Ovary (tissue), 3 donors: Measurements from ENCODE around the gene TUBGCP4.

Source experiments
- POLR2A ChIP-seq: fragments of 450-650 bp; IDR thresholded peaks from one replicate; pipeline ENCODE4 v1.6.1; 2017; ENCODE audit warnings: antibody characterized with exemption, mild to moderate bottlenecking, moderate library complexity
- TF ChIP-seq, protein P1 (sequence below), 3 donors: fragments of 450-650 bp in 2 of 3; fragments of 200-600 bp in 1 of 3; IDR thresholded peaks; one replicate each; pipeline versions ENCODE4 v1.5.1 to v1.8.0; 2016 to 2022; ENCODE audit warnings: antibody characterized with exemption in 3 of 3, mild to moderate bottlenecking in 1 of 3
- donor health status: DM: no; HTN: no; CAD: no.

DNA sequence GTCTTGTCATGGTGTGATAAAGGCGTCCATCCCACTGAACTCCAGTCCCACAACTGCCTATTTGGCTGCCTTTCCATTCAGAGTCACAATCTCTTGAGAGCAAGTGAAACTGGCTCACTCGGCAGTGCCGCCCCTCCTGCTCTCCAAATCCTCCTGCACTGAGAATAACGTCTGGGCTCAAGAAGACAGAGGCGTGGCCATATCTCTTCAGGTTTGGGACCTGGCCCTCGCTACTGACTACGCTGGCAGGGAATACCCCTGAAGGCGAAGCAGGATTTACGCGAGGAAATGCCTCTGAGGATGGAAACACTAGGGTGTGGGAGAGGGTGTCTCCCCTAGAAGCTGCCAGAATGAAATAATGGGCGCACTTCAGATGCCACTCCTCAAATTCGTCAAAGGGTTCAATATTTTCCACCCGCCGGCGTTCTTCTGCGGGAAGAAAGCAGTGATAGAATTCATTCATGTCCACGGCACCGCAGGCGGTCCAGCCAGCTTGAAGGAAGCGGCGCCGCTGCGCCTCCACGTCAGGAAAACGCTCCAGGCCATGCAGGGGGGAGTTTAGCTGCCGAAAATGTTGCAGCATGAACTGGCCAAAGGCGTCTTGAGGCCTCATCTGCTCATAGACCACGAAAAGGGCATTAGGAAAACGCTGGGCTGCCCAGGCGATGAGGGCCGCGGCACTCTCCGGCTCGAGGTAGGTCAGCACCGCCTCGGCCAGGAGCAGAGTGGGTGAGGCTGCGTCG, 41.5 kb upstream of the TUBGCP4 start:
- TF ChIP-seq, protein P1, sequence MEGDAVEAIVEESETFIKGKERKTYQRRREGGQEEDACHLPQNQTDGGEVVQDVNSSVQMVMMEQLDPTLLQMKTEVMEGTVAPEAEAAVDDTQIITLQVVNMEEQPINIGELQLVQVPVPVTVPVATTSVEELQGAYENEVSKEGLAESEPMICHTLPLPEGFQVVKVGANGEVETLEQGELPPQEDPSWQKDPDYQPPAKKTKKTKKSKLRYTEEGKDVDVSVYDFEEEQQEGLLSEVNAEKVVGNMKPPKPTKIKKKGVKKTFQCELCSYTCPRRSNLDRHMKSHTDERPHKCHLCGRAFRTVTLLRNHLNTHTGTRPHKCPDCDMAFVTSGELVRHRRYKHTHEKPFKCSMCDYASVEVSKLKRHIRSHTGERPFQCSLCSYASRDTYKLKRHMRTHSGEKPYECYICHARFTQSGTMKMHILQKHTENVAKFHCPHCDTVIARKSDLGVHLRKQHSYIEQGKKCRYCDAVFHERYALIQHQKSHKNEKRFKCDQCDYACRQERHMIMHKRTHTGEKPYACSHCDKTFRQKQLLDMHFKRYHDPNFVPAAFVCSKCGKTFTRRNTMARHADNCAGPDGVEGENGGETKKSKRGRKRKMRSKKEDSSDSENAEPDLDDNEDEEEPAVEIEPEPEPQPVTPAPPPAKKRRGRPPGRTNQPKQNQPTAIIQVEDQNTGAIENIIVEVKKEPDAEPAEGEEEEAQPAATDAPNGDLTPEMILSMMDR (IDR thresholded peaks at IDR 0.05), result no peak
- no peak for TF ChIP-seq POLR2A
